ENCODE measurements around the gene FBXO47. TPM values are rescaled to one million over a fixed set of nuclear protein-coding genes. Genes with fewer than 3 reads are reported as not detected.

FBXO47 gene
- total and polyA plus RNA-seq, 10 of the 15 experiments (the other 5 are each of a cell fraction or from before 2014, with no cell fraction given), result 0.04 to 0.06 (median 0.06) TPM; not detected in 7

DNA sequence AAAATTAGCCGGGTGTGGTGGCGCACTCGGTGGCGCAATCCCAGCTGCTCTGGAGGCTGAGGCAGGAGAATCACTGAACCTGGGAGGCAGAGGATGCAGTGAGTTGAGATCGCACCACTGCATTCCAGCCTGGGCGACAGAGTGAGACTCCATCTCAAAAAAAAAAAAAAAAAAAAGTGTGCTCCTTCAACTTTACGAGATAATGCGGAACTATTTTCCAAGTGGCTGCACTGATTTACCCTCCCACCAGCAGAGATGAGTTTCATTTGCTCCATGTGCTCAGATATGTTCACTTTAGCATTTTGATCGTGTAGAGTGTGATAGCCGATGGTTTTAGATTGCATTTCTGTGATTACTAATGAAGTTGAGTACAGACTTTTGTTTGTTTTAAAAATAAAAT lies 61.8 kb downstream of the FBXO47 start:
- intact Hi-C loops (cut with micrococcal nuclease; ENCODE audit: unreplicated experiment), result no loop called here
- in situ Hi-C loops (cut with MboI), result no loop called here
- Histone ChIP-seq H3K4me2 (ENCODE audit: control insufficient read depth, insufficient read depth) (no peak overlapping the region), H3K9ac (ENCODE audit: control insufficient read depth, insufficient read depth, low read length) (no peak overlapping the region), H2AFZ (ENCODE audit: control insufficient read depth, low read depth, low read length) (no peak overlapping the region), H3K27ac (ENCODE audit: control insufficient read depth, insufficient read depth) (no peak overlapping the region), H3K4me3 (no peak overlapping the region), H3K9me3 (replicated peaks; ENCODE audit: control insufficient read depth, insufficient read depth, low read length) (no peaks in the 10 kb centered on the region), H3K36me3 (ENCODE audit: control insufficient read depth in 2 of 2, insufficient read depth in 2 of 2, low read length in 1 of 2) (peaks cover 8 to 16% of the 10 kb centered on the region in 2 experiments), H3K4me1 (ENCODE audit: control insufficient read depth, insufficient read depth, low read length) (peaks cover 5% of the 10 kb centered on the region), H3K27me3 (replicated peaks in 1 of 2; ENCODE audit: control insufficient read depth in 2 of 2, insufficient read depth in 2 of 2, low read length in 1 of 2) (no peaks in the 10 kb centered on the region), H4K20me1 (ENCODE audit: control insufficient read depth, insufficient read depth) (no peaks in the 10 kb centered on the region), H3K79me2 (ENCODE audit: control insufficient read depth, insufficient read depth, low read length) (peaks cover 2% of the 10 kb centered on the region)
- WGBS (ENCODE audit: insufficient coverage, insufficient replicate concordance, low lambda C conversion rate, missing lambda C conversion rate), result 60% methylated on average over 10 of the region's 10 CpGs
- no peak for ATAC-seq
- BruUV-seq (replicated peaks), result no TSS peak
- no peak for TF ChIP-seq CHD4 (IDR thresholded peaks at IDR 0.05)
- no peak for DNase-seq (ENCODE audit: low read depth, low spot score)
- FAIRE-seq, result no peak
- POLR2A ChIA-PET, result interaction anchor here (0.7 kb wide), 1 partner anchor 206 kb away, joined by 4 read pairs; no protein-coding TSS in a partner anchor
- CTCF ChIA-PET, result no interaction called here
- RAD21 ChIA-PET (ENCODE audit: unreplicated experiment), result no interaction called here
- SMC1A ChIA-PET (ENCODE audit: uncharacterized antibody, unreplicated experiment), result no interaction called here

DNA sequence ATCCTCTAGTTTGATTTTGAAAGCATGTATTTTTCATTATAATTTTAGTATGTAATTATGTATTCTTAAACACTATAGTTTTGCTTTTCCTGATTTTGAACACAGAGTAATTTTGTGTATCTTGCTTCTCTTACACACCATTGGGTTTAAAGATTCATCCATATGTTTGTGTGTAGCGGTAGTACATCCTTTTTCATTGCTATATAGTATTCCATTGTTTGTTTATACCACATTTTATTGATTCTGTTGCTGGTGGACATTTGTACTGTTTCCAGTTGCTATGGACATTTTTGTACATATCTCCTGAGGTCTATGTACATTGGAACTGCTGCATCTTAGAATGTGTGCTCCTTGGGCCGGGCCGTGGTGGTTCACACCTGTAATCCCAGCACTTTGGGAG lies 62.3 kb downstream of the FBXO47 start:
- in situ Hi-C loops (cut with MboI), result no loop called here

More for the DNA sequence above, 62.3 kb downstream of the FBXO47 start:
- intact Hi-C loops (cut with micrococcal nuclease; ENCODE audit: unreplicated experiment), result no loop called here
- WGBS (ENCODE audit: insufficient coverage, insufficient replicate concordance, low lambda C conversion rate, missing lambda C conversion rate), result 99% methylated on average over 3 of the region's 3 CpGs
- no peak overlapping the region for H3K4me3 ChIP-seq
- ChIA-PET POLR2A (interaction anchor here (0.7 kb wide), 1 partner anchor 205 kb away, joined by 4 read pairs; no protein-coding TSS in a partner anchor), CTCF (interaction anchor here (0.6 kb wide), 1 partner anchor 11 kb away, joined by 3 read pairs; no protein-coding TSS in a partner anchor), SMC1A (ENCODE audit: uncharacterized antibody, unreplicated experiment) (interaction anchor here (1.7 kb wide), 1 partner anchor 33 kb away, joined by 4 read pairs; no protein-coding TSS in a partner anchor), RAD21 (ENCODE audit: unreplicated experiment) (no interaction called here)
- BruUV-seq (replicated peaks), result no TSS peak
- TF ChIP-seq ASH2L (IDR thresholded peaks at IDR 0.05; ENCODE audit: borderline replicate concordance, low read depth), result no peak
- TF ChIP-seq, protein P1, sequence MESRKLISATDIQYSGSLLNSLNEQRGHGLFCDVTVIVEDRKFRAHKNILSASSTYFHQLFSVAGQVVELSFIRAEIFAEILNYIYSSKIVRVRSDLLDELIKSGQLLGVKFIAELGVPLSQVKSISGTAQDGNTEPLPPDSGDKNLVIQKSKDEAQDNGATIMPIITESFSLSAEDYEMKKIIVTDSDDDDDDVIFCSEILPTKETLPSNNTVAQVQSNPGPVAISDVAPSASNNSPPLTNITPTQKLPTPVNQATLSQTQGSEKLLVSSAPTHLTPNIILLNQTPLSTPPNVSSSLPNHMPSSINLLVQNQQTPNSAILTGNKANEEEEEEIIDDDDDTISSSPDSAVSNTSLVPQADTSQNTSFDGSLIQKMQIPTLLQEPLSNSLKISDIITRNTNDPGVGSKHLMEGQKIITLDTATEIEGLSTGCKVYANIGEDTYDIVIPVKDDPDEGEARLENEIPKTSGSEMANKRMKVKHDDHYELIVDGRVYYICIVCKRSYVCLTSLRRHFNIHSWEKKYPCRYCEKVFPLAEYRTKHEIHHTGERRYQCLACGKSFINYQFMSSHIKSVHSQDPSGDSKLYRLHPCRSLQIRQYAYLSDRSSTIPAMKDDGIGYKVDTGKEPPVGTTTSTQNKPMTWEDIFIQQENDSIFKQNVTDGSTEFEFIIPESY (IDR thresholded peaks at IDR 0.05), result 0 out of 2 replicates have a peak, but pooled peaks have one; percentile 55
- TF ChIP-seq EED (IDR thresholded peaks at IDR 0.05; ENCODE audit: low read depth), result no peak
- no peak overlapping the region for H3K27ac ChIP-seq (ENCODE audit: control insufficient read depth, insufficient read depth)
- H3K9ac ChIP-seq (ENCODE audit: control insufficient read depth, insufficient read depth, low read length), result no peak overlapping the region
- DNase-seq (ENCODE audit: low read depth, low spot score), result no peak
- ATAC-seq, result no peak
- peaks cover 5% of the 10 kb centered on the region for H3K4me1 ChIP-seq (ENCODE audit: control insufficient read depth, insufficient read depth, low read length)
- H3K4me2 ChIP-seq (ENCODE audit: control insufficient read depth, insufficient read depth), result no peak overlapping the region
- peaks cover 8 to 16% of the 10 kb centered on the region in 2 experiments for H3K36me3 ChIP-seq (ENCODE audit: control insufficient read depth in 2 of 2, insufficient read depth in 2 of 2, low read length in 1 of 2)
- H4K20me1 ChIP-seq (ENCODE audit: control insufficient read depth, insufficient read depth), result no peaks in the 10 kb centered on the region
- no peaks in the 10 kb centered on the region for H3K9me3 ChIP-seq (replicated peaks; ENCODE audit: control insufficient read depth, insufficient read depth, low read length)
- no peak overlapping the region for H2AFZ ChIP-seq (ENCODE audit: control insufficient read depth, low read depth, low read length)
- H3K27me3 ChIP-seq (replicated peaks in 1 of 2; ENCODE audit: control insufficient read depth in 2 of 2, insufficient read depth in 2 of 2, low read length in 1 of 2), result no peaks in the 10 kb centered on the region
- no peak for FAIRE-seq
- peaks cover 2% of the 10 kb centered on the region for H3K79me2 ChIP-seq (ENCODE audit: control insufficient read depth, insufficient read depth, low read length)
